GM12865 (cell line): Measurements from ENCODE around the gene XRRA1.
"Not testable (repeated sequence)": the region's sequence is repeated elsewhere in the genome, so short reads cannot be mapped to it uniquely, and the experiment has no call there.

Experiments
- DNase-seq: peaks from one replicate; pipeline ENCODE4 v3.0.0; 2010; ENCODE audit warnings: low read depth
- H3K4me3 ChIP-seq: 2 replicates; pipeline ENCODE4 v1.5.1; 2011; ENCODE audit warnings: mild to moderate bottlenecking, low read depth, low read length, control low read depth
- CTCF ChIP-seq: IDR thresholded peaks from 2 replicates; pipeline ENCODE4 v1.5.1; 2011; ENCODE audit warnings: low read length, control low read depth, low read depth, inconsistent platforms; ENCODE audit not compliant: insufficient read depth; ENCODE audit errors: missing control alignments

The XRRA1 gene

GRCh38 chr11:74909385-74909784 lies 39.5 kb downstream of the XRRA1 start:
- peak; percentile 41 for DNase-seq
- peak overlapping the region; percentile 40 for H3K4me3 ChIP-seq

GRCh38 chr11:74905326-74905725 lies 43.6 kb downstream of the XRRA1 start:
- H3K4me3 ChIP-seq: no peak overlapping the region
- no peak for TF ChIP-seq CTCF

More at GRCh38 chr11:74909385-74909784, 39.5 kb downstream of the XRRA1 start:
- TF ChIP-seq CTCF: no peak

GRCh38 chr11:74902342-74902741 lies 46.5 kb downstream of the XRRA1 start:
- TF ChIP-seq CTCF: no peak
- no peak overlapping the region for H3K4me3 ChIP-seq
- no peak for DNase-seq

More at GRCh38 chr11:74905326-74905725, 43.6 kb downstream of the XRRA1 start:
- DNase-seq: no peak

GRCh38 chr11:74896311-74896710 lies 52.6 kb downstream of the XRRA1 start:
- no peak for DNase-seq
- no peak for TF ChIP-seq CTCF
- no peak overlapping the region for H3K4me3 ChIP-seq

- no peak for DNase-seq
- no peak overlapping the region for H3K4me3 ChIP-seq
- TF ChIP-seq CTCF: no peak
Measured at GRCh38 chr11:74895340-74896116, 53.4 kb downstream of the XRRA1 start.

GRCh38 chr11:74893015-74893414 lies 55.9 kb downstream of the XRRA1 start:
- DNase-seq, H3K4me3 ChIP-seq: not testable (repeated sequence)

- TF ChIP-seq CTCF: peak; percentile 43
- DNase-seq: peak; percentile 21
Measured at GRCh38 chr11:74877132-74877531, 71.8 kb downstream of the XRRA1 start.

More at GRCh38 chr11:74877132-74877531, 71.8 kb downstream of the XRRA1 start:
- no peak overlapping the region for H3K4me3 ChIP-seq
